Stimulated activated naive B cell treated with anti-CD40 and anti-IgM and Interleukin-4, amounts not matched to agents 10 μg/mL and 1 μg/mL and 100 μg/mL, for 72 hours (primary cell): ENCODE data around the gene HOXB13.

ENCODE experiments used
- ATAC-seq, 2 donors: fragments of 150-1000 bp; cut with Tn5 transposase; replicated peaks; 2 replicates each; pipeline ENCODE4 v1.10.0; 2021; ENCODE audit warnings: moderate library complexity in 1 of 2
- DNase-seq: peaks from one replicate; pipeline ENCODE4 v3.0.0; 2021
- H3K27ac Mint-ChIP-seq: one replicate; pipeline ENCODE4 v1.8.0; 2022; ENCODE audit warnings: mild to moderate bottlenecking, mixed read lengths
- H3K27me3 Mint-ChIP-seq, 2 donors: one replicate each; pipeline ENCODE4 v1.8.0; 2022; ENCODE audit warnings: mixed read lengths in 2 of 2
- H3K36me3 Mint-ChIP-seq, 2 donors: one replicate each; pipeline ENCODE4 v1.8.0; 2022; ENCODE audit warnings: mixed read lengths in 2 of 2, mild to moderate bottlenecking in 1 of 2
- H3K4me1 Mint-ChIP-seq, 2 donors: one replicate each; pipeline ENCODE4 v1.8.0; 2022; ENCODE audit warnings: mixed read lengths in 2 of 2, mild to moderate bottlenecking in 1 of 2
- H3K4me3 Mint-ChIP-seq, 2 donors: one replicate each; pipeline ENCODE4 v1.8.0; 2022; ENCODE audit warnings: mild to moderate bottlenecking in 2 of 2, mixed read lengths in 2 of 2, moderate library complexity in 1 of 2
- H3K9me3 Mint-ChIP-seq, 2 donors: one replicate each; pipeline ENCODE4 v1.8.0; 2022; ENCODE audit warnings: mixed read lengths in 2 of 2, mild to moderate bottlenecking in 1 of 2

The HOXB13 gene

DNA sequence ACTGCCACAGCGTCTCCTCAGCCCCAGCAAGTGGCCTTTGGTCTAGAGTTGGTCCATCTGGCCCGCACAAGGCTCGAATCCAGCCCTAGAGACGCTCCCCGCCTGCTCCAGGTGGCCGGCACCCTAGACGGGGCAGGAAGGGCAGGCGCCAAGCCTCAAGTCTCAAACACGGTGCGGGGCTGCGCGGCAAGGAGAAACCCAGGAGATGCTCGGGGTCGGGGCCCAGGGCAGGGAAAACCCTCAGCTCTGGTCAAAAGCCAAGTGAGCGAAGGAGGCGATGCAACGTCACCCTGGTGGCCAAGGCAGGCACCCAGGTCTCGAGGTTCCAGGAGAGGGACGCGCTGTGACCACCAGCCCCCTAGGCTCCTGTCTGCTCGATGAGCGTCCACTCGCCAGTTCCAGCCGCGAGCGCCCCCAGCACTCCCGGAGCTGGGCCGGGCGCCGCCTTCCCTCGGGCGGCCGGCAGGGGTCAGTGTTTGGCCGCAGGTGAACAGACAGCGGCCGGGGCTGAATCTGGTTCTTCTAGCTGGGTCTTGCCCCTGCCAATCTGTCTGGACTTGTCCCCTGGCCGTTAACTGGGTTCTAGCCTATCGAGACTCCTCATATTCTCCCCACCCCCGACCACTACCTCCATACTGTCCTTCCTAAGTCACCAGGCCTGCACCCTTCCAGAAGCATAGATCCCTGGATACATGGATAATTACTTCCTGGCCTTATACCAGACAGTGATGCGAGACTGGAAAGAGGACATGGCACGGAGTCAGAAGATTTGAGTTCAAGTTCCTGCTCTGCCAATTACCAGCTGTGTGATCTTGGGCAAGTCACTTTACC is 50.2 kb downstream of the HOXB13 start:
- ATAC-seq (peak; percentile 86 to 87), DNase-seq (peak; percentile 47)
- Mint-ChIP-seq H3K27ac (no peak overlapping the region), H3K9me3 (no peaks in the 10 kb centered on the region), H3K36me3 (no peaks in the 10 kb centered on the region), H3K4me3 (peak overlapping the region in 1 of 2 donors; percentile 23), H3K4me1 (peaks cover 0 to 6% of the 10 kb centered on the region in 2 donors), H3K27me3 (peaks cover 49 to 65% of the 10 kb centered on the region in 2 donors)

DNA sequence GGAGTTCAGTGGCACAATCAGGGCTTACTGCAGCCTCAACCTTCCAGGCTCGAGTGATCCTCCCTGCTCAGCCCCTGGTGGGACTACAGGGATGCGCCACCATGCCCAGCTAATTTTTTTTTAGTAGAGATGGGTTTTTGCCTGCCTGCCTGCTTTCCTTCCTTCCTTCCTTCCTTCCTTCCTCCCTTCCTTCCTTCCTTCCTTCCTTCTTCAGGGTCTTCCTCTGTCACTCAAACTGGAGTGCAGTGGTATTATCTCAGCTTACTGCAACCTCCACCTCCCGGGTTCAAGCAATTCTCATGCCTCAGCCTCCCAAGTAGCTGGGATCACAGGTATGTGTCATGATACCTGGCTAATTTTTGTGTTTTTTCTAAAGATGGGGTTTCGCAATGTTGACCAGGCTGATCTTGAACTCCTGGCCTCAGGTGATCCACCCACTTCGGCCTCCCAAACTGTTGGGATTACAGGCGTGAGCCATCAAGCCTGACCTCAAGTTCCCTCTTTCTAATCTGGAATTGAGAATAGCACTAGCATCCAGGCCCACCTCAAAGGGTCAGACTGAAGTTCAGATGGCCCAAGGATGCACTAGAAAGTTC is 51.5 kb downstream of the HOXB13 start:
- no peak for DNase-seq
- no peak overlapping the region for H3K27ac Mint-ChIP-seq
- no peak for ATAC-seq
- H3K4me1 Mint-ChIP-seq = peaks cover 0 to 6% of the 10 kb centered on the region in 2 donors
- H3K27me3 Mint-ChIP-seq = peaks cover 43 to 60% of the 10 kb centered on the region in 2 donors
- no peak overlapping the region for H3K4me3 Mint-ChIP-seq
- no peaks in the 10 kb centered on the region for H3K36me3 Mint-ChIP-seq
- no peaks in the 10 kb centered on the region for H3K9me3 Mint-ChIP-seq
